Activated gamma-delta T cell treated with Interleukin-2 at 50 U/mL for 16 hours (primary cell): ENCODE data around the gene COL4A2.
"Not testable (repeated sequence)": the region's sequence is repeated elsewhere in the genome, so short reads cannot be mapped to it uniquely, and the experiment has no call there.

ENCODE experiments used
- DNase-seq: peaks from one replicate; pipeline ENCODE4 v3.0.0-alpha.2; 2020

Gene COL4A2

GRCh38 chr13:110308656-110309359 is 1.7 kb downstream of the COL4A2 start:
- no peak for DNase-seq

DNA sequence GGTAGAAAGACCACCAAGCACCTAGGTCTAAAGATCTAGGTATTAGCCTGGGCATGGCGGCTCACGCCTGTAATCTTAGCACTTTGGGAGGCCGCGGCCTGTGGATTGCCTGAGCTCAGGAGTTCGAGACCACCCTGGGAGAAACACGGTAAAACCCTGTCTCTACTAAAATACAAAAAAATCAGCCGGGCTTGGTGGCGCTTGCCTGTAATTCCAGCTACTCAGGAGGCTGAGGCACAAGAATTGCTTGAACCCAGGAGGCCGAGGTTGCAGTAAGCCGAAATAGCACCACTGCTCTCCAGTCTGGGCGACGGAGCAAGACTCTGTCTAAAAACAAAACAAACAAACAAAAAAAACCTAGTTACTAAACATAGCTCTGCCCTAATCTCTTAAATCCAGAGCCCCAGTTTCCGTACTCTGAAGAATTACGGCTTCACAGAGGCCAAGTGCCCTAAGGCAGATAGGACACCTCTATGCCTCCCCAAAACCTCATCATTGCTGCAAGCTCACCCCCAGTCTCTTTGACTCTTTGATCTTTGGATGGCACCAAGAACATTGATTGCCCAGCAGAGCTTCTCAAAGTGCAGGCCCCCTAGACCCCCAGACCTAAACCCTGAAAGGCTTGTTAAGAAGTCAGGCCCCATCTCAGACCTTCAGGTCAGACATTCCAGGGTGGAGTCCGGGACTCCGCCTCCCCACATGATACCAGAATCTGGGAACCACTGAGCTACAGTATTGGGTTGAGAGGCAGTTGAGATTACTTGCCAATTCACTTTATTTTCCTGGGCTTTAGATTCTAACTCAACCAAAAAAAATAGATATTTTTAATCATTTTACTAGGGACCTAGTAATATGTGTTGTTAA is 2.8 kb downstream of the COL4A2 start:
- no peak for DNase-seq

DNA sequence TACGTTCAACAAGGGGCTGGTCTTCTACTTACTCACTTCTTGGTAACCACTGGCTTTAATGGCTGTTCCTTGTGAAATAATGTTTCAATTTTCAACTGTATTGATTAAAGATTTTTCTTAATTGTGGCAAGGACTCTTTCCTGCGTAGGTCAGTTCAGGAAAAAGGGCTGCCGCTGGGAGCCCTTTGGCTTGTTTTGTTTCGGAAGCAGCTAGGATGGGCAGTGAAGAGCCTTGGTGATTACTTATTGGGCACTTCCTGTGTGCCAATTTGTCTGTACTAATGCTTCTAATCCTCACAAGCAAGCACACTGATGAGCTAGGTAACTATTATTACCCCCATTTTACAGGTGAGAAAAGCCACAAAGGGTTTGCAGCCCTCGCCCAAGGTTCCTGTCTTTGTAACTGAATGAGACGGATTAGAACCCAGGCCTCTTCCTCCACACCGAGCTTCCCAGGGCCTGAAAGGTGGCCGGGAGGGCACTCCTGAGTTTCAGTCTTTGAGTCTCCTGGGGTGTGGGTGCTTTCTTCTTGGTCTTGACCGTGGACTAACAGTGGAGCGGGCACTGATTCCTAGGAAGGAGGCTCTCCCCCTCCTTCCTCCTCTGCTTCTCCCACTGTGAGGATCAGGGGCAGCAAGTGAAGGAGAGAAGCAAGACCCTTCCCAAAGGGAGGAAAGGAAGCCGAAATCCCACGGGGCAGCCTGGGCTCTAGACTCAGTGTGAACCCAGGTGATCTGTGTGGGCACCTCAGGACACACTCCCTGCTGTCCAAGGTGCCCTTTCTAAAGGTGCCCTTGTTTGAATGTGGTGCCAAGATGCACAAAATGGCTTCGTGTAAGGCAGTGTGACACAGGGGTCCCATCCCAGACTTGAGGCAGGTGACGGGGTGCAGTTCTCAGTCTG is 3.7 kb downstream of the COL4A2 start:
- no peak for DNase-seq

GRCh38 chr13:110311443-110312338 is 4.6 kb downstream of the COL4A2 start:
- DNase-seq: no peak

DNA sequence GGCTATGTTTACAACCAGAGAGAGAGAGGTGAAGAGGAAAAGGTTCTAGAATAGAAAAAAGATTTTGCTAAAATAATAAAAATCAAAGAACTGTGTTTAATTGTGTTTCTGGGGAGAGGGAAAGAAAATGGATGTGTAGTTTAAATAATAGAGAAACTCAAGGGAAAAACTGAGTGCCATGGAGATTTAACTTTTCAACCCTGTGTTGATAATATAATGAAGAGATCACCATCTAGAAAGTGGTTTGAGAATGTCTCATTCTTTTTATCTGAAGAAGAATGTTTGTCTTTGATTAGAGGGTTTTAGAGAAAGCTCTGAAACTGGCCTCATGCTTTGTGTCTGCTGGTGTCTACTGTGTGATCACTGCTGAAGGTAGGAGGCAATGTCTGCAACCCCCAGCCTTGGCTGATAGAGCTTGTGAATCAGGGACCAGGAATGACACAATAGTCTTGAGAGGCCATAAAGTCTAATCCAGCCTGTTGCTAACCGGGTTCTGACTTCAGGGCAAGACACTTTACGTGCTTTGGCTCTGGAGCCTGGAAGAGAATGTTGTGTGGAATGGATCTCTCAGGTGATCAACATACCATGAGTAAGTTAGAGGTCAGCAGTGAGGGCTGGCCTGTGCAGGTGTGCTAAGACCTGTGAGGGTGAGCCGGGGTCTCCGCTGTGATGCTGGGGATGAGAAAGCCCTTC is 5.4 kb downstream of the COL4A2 start:
- no peak for DNase-seq

GRCh38 chr13:110313261-110313660 is 6.2 kb downstream of the COL4A2 start:
- not testable (repeated sequence) for DNase-seq

GRCh38 chr13:110313733-110314132 is 6.6 kb downstream of the COL4A2 start:
- DNase-seq: not testable (repeated sequence)

- no peak for DNase-seq
These were observed 7.6 kb downstream of the COL4A2 start for GRCh38 chr13:110314516-110315245.

DNA sequence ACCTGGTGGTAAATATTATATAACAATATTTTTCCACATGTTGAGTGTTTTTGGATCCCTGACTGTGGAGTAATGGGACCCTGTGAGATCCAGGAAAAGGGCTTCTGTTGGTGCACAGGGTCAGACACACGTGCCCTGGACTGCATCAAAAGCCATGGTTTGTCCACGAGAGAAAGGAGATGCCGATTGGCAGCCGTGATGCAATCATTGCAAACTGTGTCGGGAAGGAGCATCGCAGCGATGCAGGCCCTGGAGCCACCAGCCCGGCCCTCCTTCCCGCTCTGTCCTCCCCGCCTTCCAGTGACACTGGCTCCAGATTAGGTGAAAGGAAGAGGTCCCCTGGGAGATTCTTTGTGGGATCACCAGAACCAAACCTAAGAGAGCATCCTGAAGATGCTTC is 9.1 kb downstream of the COL4A2 start:
- DNase-seq: no peak

DNA sequence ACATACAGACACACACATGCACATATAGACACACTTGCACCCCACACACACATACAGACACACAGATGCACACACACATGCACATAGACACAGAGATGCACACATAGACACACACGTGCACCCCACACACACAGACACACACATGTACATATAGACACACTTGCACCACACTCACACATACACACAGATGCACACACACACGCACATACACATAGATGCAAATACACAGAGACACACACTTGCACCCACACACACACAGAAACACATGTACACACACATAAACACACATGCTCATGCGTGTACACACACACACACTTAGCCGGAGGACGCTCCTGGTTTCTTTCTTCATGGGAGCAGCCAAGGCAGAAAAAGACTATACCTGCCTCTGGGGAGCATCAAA is 10.0 kb downstream of the COL4A2 start:
- no peak for DNase-seq

GRCh38 chr13:110317496-110318195 is 10.6 kb downstream of the COL4A2 start:
- no peak for DNase-seq

DNA sequence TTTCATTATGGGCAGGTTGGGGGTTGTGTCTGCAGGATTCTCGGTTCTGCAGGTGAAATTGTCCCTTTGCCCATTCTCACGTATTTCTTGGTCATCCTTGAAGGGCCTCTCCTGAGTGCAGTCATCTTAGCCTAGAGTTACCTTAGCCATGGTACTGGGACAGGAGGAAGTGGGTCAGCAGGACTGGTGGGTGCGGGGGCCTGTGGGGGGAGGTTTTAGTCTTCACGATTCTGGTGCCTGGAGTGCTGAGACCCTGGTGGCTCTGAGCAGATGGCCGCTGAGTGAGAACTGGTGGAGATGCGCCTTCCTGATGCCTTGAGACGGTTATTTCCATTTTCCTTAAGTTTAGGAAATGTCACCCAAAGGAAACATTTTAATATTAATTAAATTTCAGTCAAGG is 11.8 kb downstream of the COL4A2 start:
- no peak for DNase-seq

GRCh38 chr13:110319397-110319773 is 12.3 kb downstream of the COL4A2 start:
- no peak for DNase-seq

DNA sequence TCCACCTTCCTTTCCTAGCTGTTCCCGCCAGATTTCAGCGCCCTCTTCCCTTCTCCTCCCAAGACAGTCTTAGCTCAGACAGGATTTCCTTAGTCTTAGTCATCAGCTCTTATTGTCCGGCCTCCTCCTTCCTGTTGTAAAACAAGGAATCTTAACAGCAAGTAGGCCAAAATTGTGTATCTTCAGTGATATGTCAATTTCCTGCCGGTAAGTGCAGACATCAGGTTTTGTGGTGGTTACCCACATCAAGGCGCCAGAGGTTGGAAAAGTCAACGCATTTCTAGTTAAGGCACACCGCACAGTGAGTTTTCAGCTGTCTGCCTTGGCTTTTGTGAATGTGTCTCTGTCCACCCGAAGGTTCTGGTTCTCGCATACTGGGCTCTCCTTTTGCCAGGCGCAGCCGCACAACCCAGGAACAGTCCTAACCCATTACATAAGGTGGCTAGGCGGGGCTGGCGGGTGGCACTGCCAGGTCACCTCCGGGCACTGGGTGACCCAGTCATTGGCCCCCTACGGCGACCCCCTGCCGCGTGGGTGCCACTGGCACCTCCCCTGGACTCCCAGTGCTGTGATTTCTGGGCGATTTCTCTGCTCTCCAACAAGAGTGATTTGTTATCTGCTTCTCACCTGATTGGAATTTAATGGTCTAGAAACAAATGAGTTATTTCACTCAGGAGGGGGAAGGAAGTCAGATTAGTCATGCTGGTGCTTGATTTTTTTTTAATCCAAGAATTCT is 12.9 kb downstream of the COL4A2 start:
- no peak for DNase-seq

GRCh38 chr13:110320645-110321044 is 13.6 kb downstream of the COL4A2 start:
- DNase-seq: no peak

DNA sequence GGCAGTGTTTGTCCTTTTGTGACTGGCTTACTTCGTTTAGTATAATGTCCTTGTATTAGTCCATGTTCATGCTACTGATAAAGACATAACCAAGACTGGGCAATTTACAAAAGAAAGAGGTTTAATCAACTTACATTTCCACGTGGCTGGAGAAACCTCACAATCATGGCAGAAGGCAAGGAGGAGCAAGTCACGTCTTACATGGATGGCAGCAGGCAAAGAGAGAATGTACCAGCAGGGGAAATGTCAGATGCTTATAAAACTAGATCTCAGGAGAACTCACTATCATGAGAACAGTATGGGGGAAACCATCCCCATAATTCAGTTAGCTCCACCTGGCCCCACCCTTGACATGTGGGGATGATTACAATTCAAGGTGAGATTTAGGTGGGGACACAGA is 14.5 kb downstream of the COL4A2 start:
- DNase-seq: not testable (repeated sequence)

GRCh38 chr13:110322126-110322827 is 15.2 kb downstream of the COL4A2 start:
- DNase-seq: no peak

DNA sequence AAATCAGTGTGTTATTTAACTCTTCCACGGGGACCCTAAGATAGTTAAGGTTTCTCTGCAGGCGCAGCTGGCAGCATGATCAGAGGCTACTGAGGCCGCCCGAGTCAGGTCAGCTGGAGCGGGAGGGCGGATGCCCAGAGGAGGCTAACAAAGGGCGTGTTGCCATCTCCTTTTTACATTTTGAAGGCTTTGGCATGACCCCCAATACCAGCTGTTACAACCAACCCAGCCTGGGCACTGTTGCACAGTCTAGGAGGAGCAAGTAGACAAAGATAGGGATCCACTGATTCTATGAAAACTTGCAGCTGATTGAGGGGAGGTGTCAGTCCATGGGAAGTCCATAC is 15.7 kb downstream of the COL4A2 start:
- DNase-seq: no peak
